ENCODE measurements around the gene BYSL.
"Not testable (repeated sequence)": the region's sequence is repeated elsewhere in the genome, so short reads cannot be mapped to it uniquely, and the experiment has no call there.

Gene BYSL

GRCh38 chr6:41942067-41942851, 21.0 kb downstream of the BYSL start:
- DNase-seq = no peak

GRCh38 chr6:41942882-41943281, 21.6 kb downstream of the BYSL start:
- not testable (repeated sequence) for DNase-seq

- no peak for DNase-seq
These were observed 22.2 kb downstream of the BYSL start for GRCh38 chr6:41943456-41943855.

DNA sequence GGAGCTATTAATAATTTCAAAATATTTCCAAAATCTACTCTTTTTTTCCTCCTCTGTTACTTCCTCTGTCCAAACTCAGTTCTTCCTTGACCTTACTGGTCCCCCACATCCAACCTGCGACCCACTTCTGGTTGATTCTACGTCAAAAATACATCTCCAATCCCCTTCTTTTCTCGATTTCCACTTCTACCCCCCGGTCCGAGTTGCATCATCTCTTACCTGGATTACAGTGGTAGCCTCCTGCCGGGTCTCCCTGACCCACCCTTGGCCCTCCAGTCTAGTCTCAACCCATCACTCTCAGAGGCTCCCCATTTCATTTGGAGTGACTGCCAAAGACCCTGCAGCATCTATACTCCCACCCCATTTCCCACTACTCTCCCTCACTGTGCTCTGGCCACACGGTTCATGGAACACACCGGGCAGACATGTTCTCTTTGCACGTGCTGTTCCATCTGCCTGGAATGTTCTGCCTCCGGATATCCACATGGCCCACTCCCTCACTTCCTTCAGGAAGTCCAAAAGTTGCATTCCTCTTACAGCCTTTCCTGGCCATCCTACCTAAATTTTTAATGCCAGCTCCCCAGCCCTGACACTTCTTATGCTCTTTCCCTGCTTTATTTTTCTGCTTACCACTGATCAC, 26.4 kb downstream of the BYSL start:
- DNase-seq = no peak

- DNase-seq = no peak
These were observed 33.4 kb downstream of the BYSL start for GRCh38 chr6:41954668-41955067.

- DNase-seq = no peak
These were observed 34.1 kb downstream of the BYSL start for GRCh38 chr6:41955412-41955811.

- no peak for DNase-seq
These were observed 35.8 kb downstream of the BYSL start for GRCh38 chr6:41957117-41957516.

- DNase-seq = no peak
These were observed 36.9 kb downstream of the BYSL start for GRCh38 chr6:41958022-41958856.

DNA sequence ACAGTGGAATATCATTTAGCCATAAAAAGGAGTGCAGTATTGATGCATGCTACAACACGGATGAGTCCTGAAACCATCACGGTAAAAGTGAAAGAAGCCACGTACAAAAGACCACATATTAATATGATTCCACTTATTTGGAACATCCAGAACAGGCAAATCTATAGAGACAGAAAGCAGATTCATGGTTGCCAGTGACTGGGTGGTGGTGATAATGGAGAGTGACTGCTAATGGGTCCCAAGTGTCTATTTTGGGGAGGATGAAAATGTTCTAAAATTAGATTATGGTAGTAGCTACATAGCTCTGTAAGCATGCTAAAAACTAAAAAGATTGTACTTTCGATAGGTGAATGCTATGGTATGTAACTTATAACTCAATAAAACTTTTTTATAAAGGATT, 38.7 kb downstream of the BYSL start:
- no peak for DNase-seq

GRCh38 chr6:41963371-41963770, 42.1 kb downstream of the BYSL start:
- no peak for DNase-seq

GRCh38 chr6:41964201-41964887, 43.0 kb downstream of the BYSL start:
- DNase-seq = no peak

DNA sequence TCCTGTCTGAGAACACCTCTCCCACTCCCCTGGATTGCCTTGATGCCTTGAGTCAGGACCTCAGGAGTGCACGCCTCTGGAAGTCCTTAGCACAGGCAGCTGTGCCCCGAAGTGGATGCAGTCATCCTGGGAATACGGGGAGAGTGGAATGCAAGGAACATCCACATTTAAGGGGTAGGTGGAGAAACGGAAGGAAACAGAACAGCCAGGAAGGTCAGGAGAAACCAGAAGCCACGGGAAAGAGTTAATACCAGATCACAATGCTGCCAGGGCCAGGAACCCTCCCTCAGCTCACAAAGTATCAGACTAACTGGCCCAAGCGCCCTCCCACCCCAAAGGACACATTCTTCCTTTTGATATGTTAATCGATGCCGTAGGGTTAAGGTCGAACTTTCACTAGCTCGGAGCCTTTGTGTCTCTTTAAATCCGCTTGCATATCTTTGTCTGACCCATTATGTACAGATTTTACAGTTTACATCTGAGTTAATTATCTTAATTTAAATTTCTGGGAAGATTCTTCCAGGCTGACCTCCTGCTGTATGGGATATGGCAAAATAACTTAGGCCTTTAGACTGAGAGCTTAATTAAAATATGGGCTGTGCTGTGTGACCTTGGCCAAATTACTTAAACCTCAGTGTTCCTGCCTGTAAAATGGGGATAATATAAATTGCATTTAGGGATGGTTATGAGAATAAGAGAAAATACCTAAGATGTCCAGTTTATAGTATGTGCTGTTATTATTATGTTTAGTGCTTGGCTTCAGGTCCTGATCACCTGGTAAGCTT, 44.3 kb downstream of the BYSL start:
- no peak for DNase-seq

GRCh38 chr6:41966214-41966920, 45.1 kb downstream of the BYSL start:
- DNase-seq = no peak

GRCh38 chr6:41966961-41967311, 45.6 kb downstream of the BYSL start:
- no peak for DNase-seq

GRCh38 chr6:41967312-41968287, 46.3 kb downstream of the BYSL start:
- no peak for DNase-seq

GRCh38 chr6:41970436-41970846, 49.1 kb downstream of the BYSL start:
- DNase-seq = no peak

- no peak for DNase-seq
These were observed 51.5 kb downstream of the BYSL start for GRCh38 chr6:41972826-41973225.

- DNase-seq = no peak
These were observed 53.1 kb downstream of the BYSL start for GRCh38 chr6:41974281-41974825.

DNA sequence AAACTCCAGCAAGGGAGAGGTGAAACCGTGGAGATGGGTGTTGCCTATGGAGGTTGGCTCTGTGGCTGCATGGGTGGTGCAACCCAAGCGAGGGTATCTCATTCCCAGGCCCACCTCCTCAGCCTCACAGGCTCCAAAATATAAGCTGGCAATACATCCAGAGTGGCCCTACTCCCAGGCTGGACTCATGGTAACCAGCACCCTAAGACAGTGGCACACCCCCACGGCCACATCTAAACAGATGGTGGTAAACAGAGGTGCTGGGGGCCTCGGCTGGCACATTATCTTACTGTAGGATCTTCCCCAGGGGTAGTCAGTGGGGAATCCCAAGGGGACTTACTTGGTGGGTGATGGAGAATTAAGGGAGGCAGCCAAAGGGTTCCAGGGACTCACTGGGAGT, 54.0 kb downstream of the BYSL start:
- no peak for DNase-seq

All from NCI-H2029 (cell line).